HG02885 (cell line): ENCODE data around the gene TCIRG1.
"Not testable (repeated sequence)": the region's sequence is repeated elsewhere in the genome, so short reads cannot be mapped to it uniquely, and the experiment has no call there.

Experiments used
- ATAC-seq: cut with Tn5 transposase; IDR thresholded peaks from one replicate; pipeline ENCODE4 v1.9.1; 2021; ENCODE audit warnings: mild to moderate bottlenecking; ENCODE audit not compliant: unreplicated experiment, poor library complexity

Gene TCIRG1, protein sequence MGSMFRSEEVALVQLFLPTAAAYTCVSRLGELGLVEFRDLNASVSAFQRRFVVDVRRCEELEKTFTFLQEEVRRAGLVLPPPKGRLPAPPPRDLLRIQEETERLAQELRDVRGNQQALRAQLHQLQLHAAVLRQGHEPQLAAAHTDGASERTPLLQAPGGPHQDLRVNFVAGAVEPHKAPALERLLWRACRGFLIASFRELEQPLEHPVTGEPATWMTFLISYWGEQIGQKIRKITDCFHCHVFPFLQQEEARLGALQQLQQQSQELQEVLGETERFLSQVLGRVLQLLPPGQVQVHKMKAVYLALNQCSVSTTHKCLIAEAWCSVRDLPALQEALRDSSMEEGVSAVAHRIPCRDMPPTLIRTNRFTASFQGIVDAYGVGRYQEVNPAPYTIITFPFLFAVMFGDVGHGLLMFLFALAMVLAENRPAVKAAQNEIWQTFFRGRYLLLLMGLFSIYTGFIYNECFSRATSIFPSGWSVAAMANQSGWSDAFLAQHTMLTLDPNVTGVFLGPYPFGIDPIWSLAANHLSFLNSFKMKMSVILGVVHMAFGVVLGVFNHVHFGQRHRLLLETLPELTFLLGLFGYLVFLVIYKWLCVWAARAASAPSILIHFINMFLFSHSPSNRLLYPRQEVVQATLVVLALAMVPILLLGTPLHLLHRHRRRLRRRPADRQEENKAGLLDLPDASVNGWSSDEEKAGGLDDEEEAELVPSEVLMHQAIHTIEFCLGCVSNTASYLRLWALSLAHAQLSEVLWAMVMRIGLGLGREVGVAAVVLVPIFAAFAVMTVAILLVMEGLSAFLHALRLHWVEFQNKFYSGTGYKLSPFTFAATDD

GRCh38 chr11:68038718-68039525 is at the start of gene TCIRG1:
TSS of gene TCIRG1 (plus strand) at chr11:68039025. CDS start at chr11:68041272, 2,247 bp downstream.
- ATAC-seq: peak; percentile 49

GRCh38 chr11:67990546-67991346 is 48.1 kb upstream of the TCIRG1 start:
- not testable (repeated sequence) for ATAC-seq

DNA sequence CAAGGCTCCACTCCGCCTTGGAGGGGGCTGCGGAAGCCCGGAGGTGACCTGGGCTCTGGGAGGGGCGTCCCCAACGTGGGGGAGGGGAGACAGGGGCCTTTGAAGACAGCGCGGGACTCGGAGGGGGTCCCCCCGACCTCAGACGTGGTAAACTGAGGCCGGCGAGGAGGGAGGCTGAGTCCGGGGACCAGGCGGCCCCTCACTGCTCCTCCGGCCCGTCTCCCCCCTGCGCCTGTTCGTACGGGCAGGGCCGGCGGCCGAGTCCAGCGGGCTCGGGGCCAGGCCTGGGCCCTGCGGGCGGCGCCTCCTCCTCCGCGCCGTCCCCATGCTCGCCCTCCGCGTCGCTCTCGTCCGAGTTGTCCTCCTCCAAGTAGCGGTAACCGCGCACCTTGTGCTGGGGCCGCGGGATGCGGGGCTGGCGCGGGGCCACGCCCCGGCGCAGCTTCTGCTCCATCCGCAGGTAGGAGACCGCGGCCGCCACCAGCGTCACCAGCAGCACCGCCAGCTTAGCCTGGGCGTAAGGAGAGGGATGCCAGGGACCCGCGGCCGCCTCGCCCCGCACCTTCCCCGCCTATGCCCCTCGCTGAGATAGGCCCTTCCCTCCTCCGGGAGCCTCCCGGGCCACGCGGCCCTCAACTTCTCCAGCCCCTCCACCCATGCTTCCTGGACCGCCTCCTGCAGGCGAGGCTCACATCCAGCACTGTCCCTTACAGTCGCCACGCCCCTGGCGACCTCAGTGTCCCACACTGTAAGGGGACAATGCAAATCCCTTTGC is 47.3 kb upstream of the TCIRG1 start:
- ATAC-seq: not testable (repeated sequence)

DNA sequence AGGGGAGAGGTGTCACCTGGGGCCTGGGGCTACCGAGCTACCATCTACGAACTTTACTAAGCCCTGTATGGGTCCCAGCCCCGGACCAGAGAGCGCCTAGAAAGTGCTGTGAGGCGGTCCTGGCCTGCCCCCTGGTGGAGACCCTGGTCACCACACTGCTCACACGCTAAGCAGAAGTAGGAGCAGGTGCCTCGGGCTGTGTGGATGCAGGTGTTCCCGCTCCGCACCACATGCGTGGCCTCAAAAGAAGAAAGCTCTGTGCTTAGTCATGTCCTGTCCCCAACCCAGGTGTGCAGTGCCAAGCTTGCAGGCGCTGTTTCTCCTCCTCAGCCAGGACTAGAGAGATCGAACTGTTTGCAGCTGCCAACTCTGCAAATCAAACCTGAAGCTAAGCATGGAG is 45.0 kb upstream of the TCIRG1 start:
- not testable (repeated sequence) for ATAC-seq

- ATAC-seq: not testable (repeated sequence)
Measured at GRCh38 chr11:67994387-67994786, 44.4 kb upstream of the TCIRG1 start.

DNA sequence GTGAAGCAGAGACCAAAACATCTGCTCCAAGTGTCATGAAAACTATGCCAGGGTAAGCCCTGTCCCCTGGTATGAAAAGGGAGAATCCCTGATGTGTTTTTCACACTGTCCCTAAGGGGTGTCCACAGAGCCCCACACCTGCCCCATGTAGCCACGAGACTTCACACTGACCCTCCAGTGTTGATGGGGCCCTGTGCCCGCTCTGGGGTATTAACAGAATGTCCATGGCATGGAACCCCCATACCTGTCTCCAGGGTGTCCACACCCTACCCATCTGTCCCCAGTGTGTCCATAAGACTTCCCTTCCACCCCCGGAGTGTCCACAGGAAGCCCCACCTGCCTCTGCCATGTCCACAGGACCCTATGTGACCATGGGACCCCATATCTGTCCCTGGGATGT is 43.7 kb upstream of the TCIRG1 start:
- not testable (repeated sequence) for ATAC-seq

DNA sequence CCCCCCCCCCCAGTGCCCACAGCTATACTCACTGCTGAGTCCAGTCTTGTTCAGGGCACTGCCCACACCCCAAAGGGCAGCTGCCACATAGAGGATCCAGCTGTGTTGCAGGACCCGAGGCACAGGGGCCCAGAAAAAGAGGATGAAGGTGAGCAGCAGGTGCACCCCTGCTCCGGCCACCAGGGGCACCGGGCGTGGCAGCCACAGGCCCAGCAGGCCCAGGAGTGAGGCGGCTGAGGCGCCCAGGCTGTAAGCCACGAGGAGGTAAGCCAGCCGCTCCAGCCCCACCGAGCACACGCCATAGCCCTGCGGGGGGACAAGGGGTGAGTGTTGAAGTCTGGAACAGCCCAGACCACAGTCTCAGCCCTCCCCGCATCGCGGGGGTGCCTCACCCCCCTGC is 43.2 kb upstream of the TCIRG1 start:
- not testable (repeated sequence) for ATAC-seq

DNA sequence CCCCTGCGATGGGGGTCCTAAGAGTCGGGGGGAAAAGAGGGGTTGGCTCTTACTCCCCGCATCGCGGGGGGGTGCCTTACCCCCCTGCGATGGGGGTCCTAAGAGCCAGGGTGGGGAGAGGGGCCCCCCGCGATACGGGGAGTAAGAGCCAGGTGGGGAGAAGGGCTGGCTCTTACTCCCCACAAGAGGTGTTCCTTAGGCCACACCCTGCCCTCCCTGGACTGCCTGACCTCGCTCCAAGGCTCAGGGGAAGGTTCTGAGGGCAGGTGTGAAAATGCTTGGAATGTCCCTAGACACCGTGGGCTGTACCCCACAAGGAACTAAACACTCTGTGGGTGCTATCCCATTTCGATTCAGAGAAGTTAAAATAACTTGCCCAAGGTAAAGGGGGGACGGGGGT is 42.8 kb upstream of the TCIRG1 start:
- no peak for ATAC-seq

GRCh38 chr11:67996622-67997474 is 42.0 kb upstream of the TCIRG1 start:
- ATAC-seq: no peak

DNA sequence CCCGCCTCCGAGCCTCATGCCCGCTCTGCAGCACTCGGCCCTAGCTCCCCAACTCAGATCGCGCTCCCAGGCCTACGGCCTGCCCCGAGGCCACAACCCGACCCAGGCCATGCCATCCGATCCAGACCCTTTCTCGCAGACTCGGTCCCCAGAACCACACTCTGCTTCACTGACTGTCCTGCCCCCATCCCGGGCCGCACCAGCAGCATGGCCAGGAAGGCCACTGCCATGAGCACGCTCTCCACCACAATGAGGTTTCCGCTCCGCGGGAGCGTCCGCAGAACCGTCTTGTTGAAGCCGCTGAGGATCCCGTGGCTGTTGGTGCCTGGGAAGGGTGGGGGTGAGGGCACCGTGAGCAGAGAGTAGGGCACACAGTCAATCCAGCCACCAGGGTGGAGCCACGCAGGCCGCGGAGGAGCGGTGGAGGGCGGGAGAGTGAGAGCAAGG is 41.3 kb upstream of the TCIRG1 start:
- ATAC-seq: no peak

GRCh38 chr11:67998150-67999045 is 40.4 kb upstream of the TCIRG1 start:
- no peak for ATAC-seq

DNA sequence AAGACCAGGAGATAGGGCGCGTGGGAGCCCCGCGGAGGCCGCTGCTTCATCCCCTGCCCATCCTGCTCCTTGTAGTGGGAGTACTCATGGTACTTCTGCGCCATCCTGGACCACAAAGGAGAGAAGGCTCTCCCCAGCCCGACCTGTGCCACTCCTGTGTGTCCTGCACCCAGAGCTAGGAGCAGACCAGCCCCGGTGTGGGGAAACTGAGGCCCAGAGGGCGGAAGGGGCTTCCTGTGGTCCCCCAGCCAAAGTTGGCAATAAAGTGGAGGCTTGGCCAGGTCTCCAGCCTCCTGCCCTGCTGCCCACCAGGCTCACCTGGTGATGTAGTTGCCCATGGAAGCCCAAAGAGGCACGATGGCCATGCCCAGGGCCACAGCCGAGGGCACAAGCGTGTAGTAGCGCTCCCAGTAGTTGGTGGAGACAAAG is 39.6 kb upstream of the TCIRG1 start:
- no peak for ATAC-seq

GRCh38 chr11:67999704-68000103 is 39.1 kb upstream of the TCIRG1 start:
- ATAC-seq: no peak

GRCh38 chr11:68002575-68002937 is 36.3 kb upstream of the TCIRG1 start:
- ATAC-seq: peak; percentile 12

GRCh38 chr11:68002938-68003845 is 35.6 kb upstream of the TCIRG1 start:
- ATAC-seq: peak; percentile 44
